Caco-2 (cell line): Measurements from ENCODE around the gene XPNPEP2. TPM values are rescaled to one million over a fixed set of nuclear protein-coding genes. Genes with fewer than 3 reads are reported as not detected.

Experiments used
- BruUV-seq: library from RNA; stranded (reverse); fragments of 400-500 nt; replicated peaks from 2 replicates; lab custom pipeline; 2021; lab: Mats Ljungman, UMichigan
- CTCF ChIA-PET: fragments of 300-600 bp; sonication (Branson Sonifier 250); formaldehyde crosslinking; loops from one replicate; lab custom pipeline; 2022; ENCODE audit warnings: antibody characterized with exemption; lab: Charles Lee
- POLR2A ChIA-PET: fragments of 300-600 bp; sonication (Branson Sonifier 250); formaldehyde crosslinking; loops from one replicate; lab custom pipeline; 2022; ENCODE audit warnings: antibody characterized with exemption; lab: Charles Lee
- DNase-seq, 2 experiments: peaks; one replicate each; pipeline versions ENCODE4 v3.0.0 to v3.0.0-alpha.2; 2020 to 2022
- H3K27me3 ChIP-seq: replicated peaks from 2 replicates; pipeline ENCODE4 v1.6.0; 2011; ENCODE audit warnings: low read length; ENCODE audit not compliant: control insufficient read depth, insufficient read depth
- H3K36me3 ChIP-seq: 2 replicates; pipeline ENCODE4 v1.5.1; 2011; ENCODE audit warnings: low read length; ENCODE audit not compliant: control insufficient read depth, insufficient read depth
- H3K4me1 ChIP-seq: fragments of 250-450 bp; sonication (Bioruptor Pico); 2 replicates; pipeline ENCODE4 v1.5.1; 2020; ENCODE audit warnings: mild to moderate bottlenecking
- H3K4me3 ChIP-seq: 2 replicates; pipeline ENCODE4 v1.5.1; 2011; ENCODE audit warnings: low read depth, mild to moderate bottlenecking, control low read depth, low read length
- H3K9me3 ChIP-seq: fragments of 250-450 bp; sonication (Bioruptor Pico); 2 replicates; pipeline ENCODE4 v1.5.1; 2020; ENCODE audit warnings: mild to moderate bottlenecking, moderate library complexity
- H3K27ac Mint-ChIP-seq: one replicate; pipeline ENCODE4 v1.8.0; 2022; ENCODE audit warnings: mixed read lengths; ENCODE audit not compliant: unreplicated experiment
- H3K27me3 Mint-ChIP-seq: one replicate; pipeline ENCODE4 v1.8.0; 2022; ENCODE audit warnings: mixed read lengths; ENCODE audit not compliant: insufficient read depth, unreplicated experiment
- H3K36me3 Mint-ChIP-seq: one replicate; pipeline ENCODE4 v1.8.0; 2022; ENCODE audit warnings: mild to moderate bottlenecking, mixed read lengths; ENCODE audit not compliant: insufficient read depth, unreplicated experiment
- H3K4me1 Mint-ChIP-seq: one replicate; pipeline ENCODE4 v1.8.0; 2022; ENCODE audit warnings: low read depth, mixed read lengths; ENCODE audit not compliant: unreplicated experiment
- H3K4me3 Mint-ChIP-seq: one replicate; pipeline ENCODE4 v1.8.0; 2022; ENCODE audit warnings: mild to moderate bottlenecking, moderate library complexity, mixed read lengths; ENCODE audit not compliant: unreplicated experiment
- H3K9me3 Mint-ChIP-seq: one replicate; pipeline ENCODE4 v1.8.0; 2022; ENCODE audit warnings: mixed read lengths; ENCODE audit not compliant: unreplicated experiment
- CTCF ChIP-seq, 2 experiments: fragments of 200-600 bp in 1 of 2; IDR thresholded peaks; 1 replicate in 1 of 2; 2 replicates in 1 of 2; pipeline versions ENCODE4 v1.5.1 to v1.8.0; 2011 to 2022; ENCODE audit warnings: antibody characterized with exemption in 1 of 2, control low read depth in 1 of 2, inconsistent platforms in 1 of 2, low read depth in 1 of 2, low read length in 1 of 2, mild to moderate bottlenecking in 1 of 2, moderate library complexity in 1 of 2; ENCODE audit not compliant: insufficient read depth in 1 of 2, severe bottlenecking in 1 of 2, unreplicated experiment in 1 of 2
- intact Hi-C: fragments of 100-400 bp; cut with micrococcal nuclease; formaldehyde crosslinking; loops from one replicate; pipeline ENCODE4 v1.10.0; 2022; ENCODE audit not compliant: unreplicated experiment
- total RNA-seq: library from RNA; stranded (reverse); gene quantifications from 2 replicates; pipeline ENCODE4 v1.2.3, GENCODE V29; 2022

Gene XPNPEP2
- total RNA-seq, 1 experiment from 2014 or later: 0.32 TPM

- ChIA-PET CTCF (interaction anchor here (0.6 kb wide), 1 partner anchor 161 kb away, joined by 5 read pairs; no protein-coding TSS in a partner anchor), POLR2A (no interaction called here)
- intact Hi-C loops: no loop called here
- Mint-ChIP-seq H3K36me3 (no peaks in the 10 kb centered on the region), H3K27ac (no peak overlapping the region), H3K9me3 (no peaks in the 10 kb centered on the region), H3K4me3 (no peak overlapping the region), H3K4me1 (no peaks in the 10 kb centered on the region), H3K27me3 (no peaks in the 10 kb centered on the region)
- H3K27me3 ChIP-seq: no peaks in the 10 kb centered on the region
- no peaks in the 10 kb centered on the region for H3K4me1 ChIP-seq
- DNase-seq: no peak
- H3K4me3 ChIP-seq: no peak overlapping the region
- BruUV-seq: no TSS peak
- H3K36me3 ChIP-seq: no peaks in the 10 kb centered on the region
- no peak for TF ChIP-seq CTCF (IDR thresholded peaks at IDR 0.05; ENCODE audit: insufficient read depth in 1 of 2, low read depth in 1 of 2, low read length in 1 of 2, severe bottlenecking in 1 of 2, unreplicated experiment in 1 of 2)
- H3K9me3 ChIP-seq: no peaks in the 10 kb centered on the region
Measured at GRCh38 chrX:129760155-129760554, 21.4 kb downstream of the XPNPEP2 start.

GRCh38 chrX:129760981-129761380, 22.2 kb downstream of the XPNPEP2 start:
- Histone ChIP-seq H3K36me3 (no peaks in the 10 kb centered on the region), H3K9me3 (no peaks in the 10 kb centered on the region), H3K27me3 (no peaks in the 10 kb centered on the region), H3K4me3 (no peak overlapping the region), H3K4me1 (no peaks in the 10 kb centered on the region)
- no TSS peak for BruUV-seq
- no peaks in the 10 kb centered on the region for H3K4me1 Mint-ChIP-seq
- intact Hi-C loops: no loop called here
- H3K27ac Mint-ChIP-seq: no peak overlapping the region
- no peaks in the 10 kb centered on the region for H3K27me3 Mint-ChIP-seq
- ChIA-PET CTCF (no interaction called here), POLR2A (no interaction called here)
- H3K4me3 Mint-ChIP-seq: no peak overlapping the region
- TF ChIP-seq CTCF (IDR thresholded peaks at IDR 0.05; ENCODE audit: insufficient read depth in 1 of 2, low read depth in 1 of 2, low read length in 1 of 2, severe bottlenecking in 1 of 2, unreplicated experiment in 1 of 2): no peak
- no peaks in the 10 kb centered on the region for H3K36me3 Mint-ChIP-seq
- H3K9me3 Mint-ChIP-seq: no peaks in the 10 kb centered on the region
- DNase-seq: no peak

GRCh38 chrX:129761596-129761995, 22.8 kb downstream of the XPNPEP2 start:
- no peaks in the 10 kb centered on the region for H3K9me3 Mint-ChIP-seq
- no TSS peak for BruUV-seq
- no peak for TF ChIP-seq CTCF (IDR thresholded peaks at IDR 0.05; ENCODE audit: insufficient read depth in 1 of 2, low read depth in 1 of 2, low read length in 1 of 2, severe bottlenecking in 1 of 2, unreplicated experiment in 1 of 2)
- ChIA-PET CTCF (no interaction called here), POLR2A (no interaction called here)
- H3K4me1 Mint-ChIP-seq: no peaks in the 10 kb centered on the region
- no peaks in the 10 kb centered on the region for H3K27me3 ChIP-seq
- DNase-seq: no peak
- H3K9me3 ChIP-seq: no peaks in the 10 kb centered on the region
- no peaks in the 10 kb centered on the region for H3K36me3 Mint-ChIP-seq
- no peaks in the 10 kb centered on the region for H3K36me3 ChIP-seq
- H3K27ac Mint-ChIP-seq: no peak overlapping the region
- no peak overlapping the region for H3K4me3 ChIP-seq
- no peak overlapping the region for H3K4me3 Mint-ChIP-seq
- intact Hi-C loops: no loop called here
- no peaks in the 10 kb centered on the region for H3K4me1 ChIP-seq
- no peaks in the 10 kb centered on the region for H3K27me3 Mint-ChIP-seq
